H9 (cell line): ENCODE results near the gene SPRYD3. TPM values are rescaled to one million over a fixed set of nuclear protein-coding genes. Genes with fewer than 3 reads are reported as not detected.

ENCODE experiments used
- DNase-seq: peaks from one replicate; pipeline ENCODE4 v3.0.0-alpha.2; 2017
- H2AFZ ChIP-seq: one replicate; pipeline ENCODE4 v1.6.1; 2013; ENCODE audit warnings: mild to moderate bottlenecking, low read length, control low read depth, moderate library complexity
- H2AK5ac ChIP-seq: 2 replicates; pipeline ENCODE4 v1.6.1; 2013; ENCODE audit warnings: low read length, control low read depth, mixed read lengths; ENCODE audit not compliant: insufficient read length
- H2BK120ac ChIP-seq: one replicate; pipeline ENCODE4 v1.6.1; 2013; ENCODE audit warnings: low read depth, mild to moderate bottlenecking, low read length, control low read depth, inconsistent platforms; ENCODE audit not compliant: poor library complexity, severe bottlenecking
- H2BK12ac ChIP-seq: 2 replicates; pipeline ENCODE4 v1.6.1; 2013; ENCODE audit warnings: low read length, control low read depth, mixed read lengths, low read depth; ENCODE audit not compliant: insufficient read length
- H2BK15ac ChIP-seq: 2 replicates; pipeline ENCODE4 v1.6.1; 2013; ENCODE audit warnings: low read depth, low read length, control low read depth
- H2BK20ac ChIP-seq: one replicate; pipeline ENCODE4 v1.6.1; 2013; ENCODE audit warnings: low read depth, mild to moderate bottlenecking, low read length, control low read depth, inconsistent platforms; ENCODE audit not compliant: poor library complexity, severe bottlenecking
- H2BK5ac ChIP-seq: 2 replicates; pipeline ENCODE4 v1.6.1; 2013; ENCODE audit warnings: low read length, control low read depth, mixed read lengths; ENCODE audit not compliant: insufficient read length
- H3K14ac ChIP-seq: 2 replicates; pipeline ENCODE4 v1.6.1; 2013; ENCODE audit warnings: low read length, control low read depth; ENCODE audit not compliant: insufficient read depth
- H3K18ac ChIP-seq: 2 replicates; pipeline ENCODE4 v1.6.1; 2013; ENCODE audit warnings: low read depth, mild to moderate bottlenecking, mixed read lengths, low read length, control low read depth; ENCODE audit not compliant: insufficient read length
- H3K23ac ChIP-seq: 2 replicates; pipeline ENCODE4 v1.6.1; 2013; ENCODE audit warnings: low read length, control low read depth, mixed read lengths, low read depth; ENCODE audit not compliant: insufficient read length
- H3K23me2 ChIP-seq: 2 replicates; pipeline ENCODE4 v1.6.1; 2013; ENCODE audit warnings: low read depth, mild to moderate bottlenecking, mixed read lengths, low read length, control low read depth; ENCODE audit not compliant: insufficient read length, poor library complexity, severe bottlenecking
- H3K27ac ChIP-seq: 2 replicates; pipeline ENCODE4 v1.5.1; 2013; ENCODE audit warnings: low read length, control low read depth, mixed read lengths, low read depth; ENCODE audit not compliant: insufficient read length
- H3K27me3 ChIP-seq: 2 replicates; pipeline ENCODE4 v1.6.1; 2013; ENCODE audit warnings: low read length, control low read depth, inconsistent platforms; ENCODE audit not compliant: insufficient read depth
- H3K4ac ChIP-seq: 2 replicates; pipeline ENCODE4 v1.6.1; 2013; ENCODE audit warnings: low read depth, mild to moderate bottlenecking, control low read depth, inconsistent platforms, low read length, moderate library complexity
- H3K4me1 ChIP-seq: 2 replicates; pipeline ENCODE4 v1.6.1; 2013; ENCODE audit warnings: low read length, control low read depth, inconsistent platforms; ENCODE audit not compliant: insufficient read depth
- H3K4me2 ChIP-seq: 2 replicates; pipeline ENCODE4 v1.6.1; 2013; ENCODE audit warnings: low read length, control low read depth, mixed read lengths; ENCODE audit not compliant: insufficient read length, insufficient read depth
- H3K56ac ChIP-seq: 2 replicates; pipeline ENCODE4 v1.6.1; 2013; ENCODE audit warnings: low read depth, mild to moderate bottlenecking, mixed read lengths, low read length, control low read depth; ENCODE audit not compliant: insufficient read length
- H3K79me1 ChIP-seq: 2 replicates; pipeline ENCODE4 v1.6.1; 2013; ENCODE audit warnings: low read depth, mild to moderate bottlenecking, moderate library complexity, low read length, control low read depth, inconsistent platforms; ENCODE audit not compliant: insufficient read depth, poor library complexity, severe bottlenecking
- H3K79me2 ChIP-seq: 2 replicates; pipeline ENCODE4 v1.6.1; 2013; ENCODE audit warnings: low read length, control low read depth, inconsistent platforms; ENCODE audit not compliant: insufficient read depth
- H3K9ac ChIP-seq: 2 replicates; pipeline ENCODE4 v1.6.1; 2013; ENCODE audit warnings: low read length, control low read depth, mixed read lengths; ENCODE audit not compliant: insufficient read length; ENCODE audit errors: extremely low read depth
- H3K9me3 ChIP-seq: one replicate; pipeline ENCODE4 v1.6.1; 2013; ENCODE audit warnings: low read depth, low read length, inconsistent platforms; ENCODE audit not compliant: control insufficient read depth
- H3T11ph ChIP-seq: one replicate; pipeline ENCODE4 v1.6.1; 2013; ENCODE audit warnings: mild to moderate bottlenecking, low read length, control low read depth, inconsistent platforms
- H4K20me1 ChIP-seq: one replicate; pipeline ENCODE4 v1.6.1; 2013; ENCODE audit not compliant: control insufficient read depth, insufficient read length, insufficient read depth
- H4K5ac ChIP-seq: 2 replicates; pipeline ENCODE4 v1.6.1; 2013; ENCODE audit warnings: low read depth, mild to moderate bottlenecking, mixed read lengths, low read length, control low read depth; ENCODE audit not compliant: insufficient read length
- H4K8ac ChIP-seq: replicated peaks from 2 replicates; pipeline ENCODE4 v1.6.1; 2013; ENCODE audit warnings: low read length, control low read depth, mixed read lengths, low read depth; ENCODE audit not compliant: insufficient read length
- H4K91ac ChIP-seq: 2 replicates; pipeline ENCODE4 v1.6.1; 2013; ENCODE audit warnings: low read depth, mild to moderate bottlenecking, moderate library complexity, mixed read lengths, low read length, control low read depth; ENCODE audit not compliant: insufficient read length
- H3K27ac Mint-ChIP-seq, 3 experiments: 2 replicates in 2 of 3; 3 replicates in 1 of 3; pipeline ENCODE4 v1.8.0; 2020 to 2021; ENCODE audit warnings: mixed read lengths in 3 of 3, mild to moderate bottlenecking in 1 of 3, moderate library complexity in 1 of 3
- H3K27me3 Mint-ChIP-seq: 2 replicates; pipeline ENCODE4 v1.8.0; 2021; ENCODE audit warnings: low read depth, mild to moderate bottlenecking, moderate library complexity, mixed read lengths
- H3K36me3 Mint-ChIP-seq, 3 experiments: 2 replicates in 2 of 3; 3 replicates in 1 of 3; pipeline ENCODE4 v1.8.0; 2020 to 2021; ENCODE audit warnings: low read depth in 3 of 3, mixed read lengths in 3 of 3; ENCODE audit not compliant: insufficient read depth in 1 of 3
- H3K4me1 Mint-ChIP-seq, 2 experiments: 2 replicates each; pipeline ENCODE4 v1.8.0; 2020; ENCODE audit warnings: mixed read lengths in 2 of 2
- H3K4me3 Mint-ChIP-seq, 2 experiments: 2 replicates in 1 of 2; 3 replicates in 1 of 2; pipeline ENCODE4 v1.8.0; 2020 to 2021; ENCODE audit warnings: mild to moderate bottlenecking in 2 of 2, mixed read lengths in 2 of 2, moderate library complexity in 1 of 2
- H3K9me3 Mint-ChIP-seq, 2 experiments: 2 replicates in 1 of 2; 3 replicates in 1 of 2; pipeline ENCODE4 v1.8.0; 2020; ENCODE audit warnings: mild to moderate bottlenecking in 2 of 2, mixed read lengths in 2 of 2, moderate library complexity in 1 of 2
- WGBS: extraction: QIAGEN DNeasy Blood & Tissue Kit; methylation state at CpG from one replicate; pipeline ENCODE4 v1.1.7; 2013; ENCODE audit warnings: missing lambda C conversion rate, low lambda C conversion rate, mixed read lengths; ENCODE audit not compliant: insufficient read length; ENCODE audit errors: extremely low coverage; 5-methylcytosine and 5-hydroxymethylcytosine counted together
- total RNA-seq: library from RNA; stranded (reverse); gene quantifications from 2 replicates; pipeline ENCODE4 v1.2.1, GENCODE V29; 2021
- TF ChIP-seq, protein P1 (sequence below): fragments of 200-600 bp; sonication (generic); conservative IDR thresholded peaks from 3 replicates; pipeline ENCODE4 v1.8.0; 2021; ENCODE audit warnings: antibody characterized with exemption, mild to moderate bottlenecking

Gene SPRYD3
- total RNA-seq, 1 experiment from 2014 or later = 6.5 TPM

DNA sequence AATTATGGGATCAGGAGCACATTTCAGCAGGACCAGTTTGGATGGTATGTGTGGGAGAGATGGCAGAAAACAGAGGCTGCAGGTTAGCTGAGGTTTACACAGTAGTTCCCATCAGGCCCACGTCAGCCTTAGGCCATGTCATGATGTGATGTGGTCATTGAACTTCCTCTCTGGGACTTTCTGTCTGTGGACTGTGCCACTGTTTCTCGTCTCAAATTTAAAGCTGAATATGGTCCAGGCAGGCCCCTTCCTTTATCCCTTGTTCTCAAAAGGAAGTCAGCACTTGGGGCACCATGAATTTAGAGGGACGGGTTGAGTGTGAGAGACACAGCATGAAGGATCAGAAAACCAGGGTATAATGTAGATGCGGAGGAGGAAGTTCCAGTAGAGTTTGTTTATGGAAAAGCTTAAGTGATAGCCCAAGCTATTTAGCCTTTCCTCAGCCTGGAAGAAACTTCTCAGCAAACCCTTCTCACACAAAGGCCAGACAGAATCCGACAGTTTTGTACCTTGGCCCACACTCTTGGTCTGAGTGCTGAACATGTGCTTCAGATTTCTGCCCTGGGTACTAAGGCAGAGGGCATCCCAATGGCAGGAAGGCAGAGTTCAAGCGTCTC is 14.7 kb upstream of the SPRYD3 start:
- no peak overlapping the region for H2BK15ac ChIP-seq
- H3K14ac ChIP-seq = no peak overlapping the region
- H3K4me1 Mint-ChIP-seq = peaks cover 24 to 37% of the 10 kb centered on the region in 2 experiments
- H3K9me3 ChIP-seq = no peaks in the 10 kb centered on the region
- H3K9ac ChIP-seq = no peak overlapping the region
- H3K27ac Mint-ChIP-seq = no peak overlapping the region; a peak in 1 of 7 replicates
- H3K79me1 ChIP-seq = no peaks in the 10 kb centered on the region
- no peak overlapping the region for H3K27ac ChIP-seq
- no peak overlapping the region for H4K91ac ChIP-seq
- H4K5ac ChIP-seq = no peak overlapping the region
- no peak overlapping the region for H3K4ac ChIP-seq
- H3K23me2 ChIP-seq = peaks cover 24% of the 10 kb centered on the region
- H3K18ac ChIP-seq = no peak overlapping the region
- WGBS = no CpG with 5 or more reads among the region's 6 CpGs
- H3K4me3 Mint-ChIP-seq = peak overlapping the region in 1 of 2 experiments; percentile 56; a peak in 1 of 5 replicates
- no peak for DNase-seq
- no peak overlapping the region for H2BK120ac ChIP-seq
- H4K20me1 ChIP-seq = no peaks in the 10 kb centered on the region
- no peak overlapping the region for H2BK20ac ChIP-seq
- peaks cover 5% of the 10 kb centered on the region; the same call in 1 of the 2 replicates for H3K4me1 ChIP-seq
- no peak overlapping the region for H4K8ac ChIP-seq
- no peak overlapping the region for H2AFZ ChIP-seq
- no peak overlapping the region for H3K56ac ChIP-seq
- H3K36me3 Mint-ChIP-seq = no peaks in the 10 kb centered on the region
- H2AK5ac ChIP-seq = no peak overlapping the region
- no peak overlapping the region for H2BK5ac ChIP-seq
- H3T11ph ChIP-seq = no peak overlapping the region
- no peak overlapping the region for H3K23ac ChIP-seq
- peaks cover 0 to 3% of the 10 kb centered on the region in 2 experiments; a peak in 1 of 5 replicates for H3K9me3 Mint-ChIP-seq
- H3K79me2 ChIP-seq = no peaks in the 10 kb centered on the region
- no peak overlapping the region for H3K4me2 ChIP-seq
- H3K27me3 Mint-ChIP-seq = peaks cover 83% of the 10 kb centered on the region
- TF ChIP-seq, protein P1, sequence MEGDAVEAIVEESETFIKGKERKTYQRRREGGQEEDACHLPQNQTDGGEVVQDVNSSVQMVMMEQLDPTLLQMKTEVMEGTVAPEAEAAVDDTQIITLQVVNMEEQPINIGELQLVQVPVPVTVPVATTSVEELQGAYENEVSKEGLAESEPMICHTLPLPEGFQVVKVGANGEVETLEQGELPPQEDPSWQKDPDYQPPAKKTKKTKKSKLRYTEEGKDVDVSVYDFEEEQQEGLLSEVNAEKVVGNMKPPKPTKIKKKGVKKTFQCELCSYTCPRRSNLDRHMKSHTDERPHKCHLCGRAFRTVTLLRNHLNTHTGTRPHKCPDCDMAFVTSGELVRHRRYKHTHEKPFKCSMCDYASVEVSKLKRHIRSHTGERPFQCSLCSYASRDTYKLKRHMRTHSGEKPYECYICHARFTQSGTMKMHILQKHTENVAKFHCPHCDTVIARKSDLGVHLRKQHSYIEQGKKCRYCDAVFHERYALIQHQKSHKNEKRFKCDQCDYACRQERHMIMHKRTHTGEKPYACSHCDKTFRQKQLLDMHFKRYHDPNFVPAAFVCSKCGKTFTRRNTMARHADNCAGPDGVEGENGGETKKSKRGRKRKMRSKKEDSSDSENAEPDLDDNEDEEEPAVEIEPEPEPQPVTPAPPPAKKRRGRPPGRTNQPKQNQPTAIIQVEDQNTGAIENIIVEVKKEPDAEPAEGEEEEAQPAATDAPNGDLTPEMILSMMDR = no peak
- no peak overlapping the region for H2BK12ac ChIP-seq
- H3K27me3 ChIP-seq = no peaks in the 10 kb centered on the region; the same call in 1 of the 2 replicates
